NCI-H1105 treated with DMSO at 0.1 percent for 48 hours (cell line): Measurements from ENCODE around the gene CENPF.

Source experiments
- DNase-seq: peaks from one replicate; lab custom pipeline; 2025; lab: John Stamatoyannopoulos, UW

The CENPF gene

GRCh38 chr1:214623430-214623829 lies 20.4 kb downstream of the CENPF start:
- no peak for DNase-seq

- no peak for DNase-seq
Observed at GRCh38 chr1:214632091-214632490, 29.1 kb downstream of the CENPF start.

- DNase-seq = no peak
Observed at GRCh38 chr1:214633686-214634085, 30.7 kb downstream of the CENPF start.

- no peak for DNase-seq
Observed at GRCh38 chr1:214634267-214634666, 31.3 kb downstream of the CENPF start.

- no peak for DNase-seq
Observed at GRCh38 chr1:214635086-214635485, 32.1 kb downstream of the CENPF start.

- DNase-seq = no peak
Observed at GRCh38 chr1:214635506-214635905, 32.5 kb downstream of the CENPF start.

GRCh38 chr1:214636436-214636835 lies 33.4 kb downstream of the CENPF start:
- DNase-seq = no peak

GRCh38 chr1:214637125-214637524 lies 34.1 kb downstream of the CENPF start:
- no peak for DNase-seq

GRCh38 chr1:214637722-214638458 lies 34.9 kb downstream of the CENPF start:
- DNase-seq = peak; percentile 26

GRCh38 chr1:214638459-214638807 lies 35.4 kb downstream of the CENPF start:
- DNase-seq = no peak

GRCh38 chr1:214638997-214639396 lies 36.0 kb downstream of the CENPF start:
- no peak for DNase-seq

GRCh38 chr1:214640431-214641213 lies 37.6 kb downstream of the CENPF start:
- DNase-seq = no peak

- DNase-seq = no peak
Observed at GRCh38 chr1:214641214-214641895, 38.4 kb downstream of the CENPF start.

- DNase-seq = no peak
Observed at GRCh38 chr1:214643030-214643429, 40.0 kb downstream of the CENPF start.

GRCh38 chr1:214645712-214646111 lies 42.7 kb downstream of the CENPF start:
- DNase-seq = no peak

GRCh38 chr1:214648801-214649200 lies 45.8 kb downstream of the CENPF start:
- no peak for DNase-seq

GRCh38 chr1:214649607-214650006 lies 46.6 kb downstream of the CENPF start:
- DNase-seq = no peak

GRCh38 chr1:214650664-214651063 lies 47.7 kb downstream of the CENPF start:
- DNase-seq = no peak

GRCh38 chr1:214657299-214657698 lies 54.3 kb downstream of the CENPF start:
- no peak for DNase-seq

- DNase-seq = no peak
Observed at GRCh38 chr1:214658175-214658574, 55.2 kb downstream of the CENPF start.

GRCh38 chr1:214658785-214659184 lies 55.8 kb downstream of the CENPF start:
- DNase-seq = peak; percentile 26

- no peak for DNase-seq
Observed at GRCh38 chr1:214660190-214660589, 57.2 kb downstream of the CENPF start.

- peak; percentile 17 for DNase-seq
Observed at GRCh38 chr1:214660900-214661299, 57.9 kb downstream of the CENPF start.
